ENCODE data around the gene ZNF445. TPM values are rescaled to one million over a fixed set of nuclear protein-coding genes. Genes with fewer than 3 reads are reported as not detected.
"Not testable (repeated sequence)": the region's sequence is repeated elsewhere in the genome, so short reads cannot be mapped to it uniquely, and the experiment has no call there.

ZNF445 gene
- total RNA-seq, 1 experiment from 2014 or later, result 19.0 TPM

DNA sequence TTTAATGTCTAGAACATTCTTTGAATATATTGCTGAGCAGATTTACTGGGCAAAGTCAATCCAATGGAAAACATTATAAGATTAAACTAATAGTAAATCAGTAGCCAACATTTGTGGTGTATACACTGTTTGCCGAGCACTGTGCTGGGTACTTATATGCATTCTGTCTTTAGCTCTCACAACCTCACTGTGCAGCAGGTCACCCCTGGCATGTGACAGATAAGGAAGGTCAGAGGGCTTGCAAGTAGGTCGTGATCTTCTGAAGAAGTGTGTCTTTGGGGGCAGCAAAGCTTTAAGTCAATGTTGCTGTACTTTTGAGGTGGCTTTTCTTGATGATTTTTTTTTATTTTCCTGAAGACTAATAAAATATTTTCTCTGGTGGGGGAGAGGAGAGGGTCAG, 76.7 kb downstream of the ZNF445 start:
- Mint-ChIP-seq H3K4me3 (ENCODE audit: unreplicated experiment) (no peak overlapping the region), H3K27me3 (ENCODE audit: insufficient read depth, unreplicated experiment) (no peaks in the 10 kb centered on the region), H3K36me3 (ENCODE audit: insufficient read depth, unreplicated experiment) (no peaks in the 10 kb centered on the region), H3K9me3 (ENCODE audit: unreplicated experiment) (no peaks in the 10 kb centered on the region), H3K27ac (ENCODE audit: unreplicated experiment) (no peak overlapping the region), H3K4me1 (ENCODE audit: low read depth, unreplicated experiment) (peaks cover 6% of the 10 kb centered on the region)
- H3K4me3 ChIP-seq (ENCODE audit: low read depth, low read length), result no peak overlapping the region
- no peaks in the 10 kb centered on the region; the same call in 1 of the 2 replicates for H3K36me3 ChIP-seq (ENCODE audit: control insufficient read depth, insufficient read depth, low read length)
- H3K9me3 ChIP-seq, result no peaks in the 10 kb centered on the region
- intact Hi-C loops (cut with micrococcal nuclease; ENCODE audit: unreplicated experiment), result loop anchor here (10.0 kb wide), 1 partner anchor 66 kb away; the partner anchor contains the start of gene TCAIM
- ChIA-PET POLR2A (interaction anchor here (1.3 kb wide), 1 partner anchor 63 kb away, joined by 3 read pairs; no protein-coding TSS in a partner anchor), CTCF (no interaction called here)
- TF ChIP-seq, protein P1, sequence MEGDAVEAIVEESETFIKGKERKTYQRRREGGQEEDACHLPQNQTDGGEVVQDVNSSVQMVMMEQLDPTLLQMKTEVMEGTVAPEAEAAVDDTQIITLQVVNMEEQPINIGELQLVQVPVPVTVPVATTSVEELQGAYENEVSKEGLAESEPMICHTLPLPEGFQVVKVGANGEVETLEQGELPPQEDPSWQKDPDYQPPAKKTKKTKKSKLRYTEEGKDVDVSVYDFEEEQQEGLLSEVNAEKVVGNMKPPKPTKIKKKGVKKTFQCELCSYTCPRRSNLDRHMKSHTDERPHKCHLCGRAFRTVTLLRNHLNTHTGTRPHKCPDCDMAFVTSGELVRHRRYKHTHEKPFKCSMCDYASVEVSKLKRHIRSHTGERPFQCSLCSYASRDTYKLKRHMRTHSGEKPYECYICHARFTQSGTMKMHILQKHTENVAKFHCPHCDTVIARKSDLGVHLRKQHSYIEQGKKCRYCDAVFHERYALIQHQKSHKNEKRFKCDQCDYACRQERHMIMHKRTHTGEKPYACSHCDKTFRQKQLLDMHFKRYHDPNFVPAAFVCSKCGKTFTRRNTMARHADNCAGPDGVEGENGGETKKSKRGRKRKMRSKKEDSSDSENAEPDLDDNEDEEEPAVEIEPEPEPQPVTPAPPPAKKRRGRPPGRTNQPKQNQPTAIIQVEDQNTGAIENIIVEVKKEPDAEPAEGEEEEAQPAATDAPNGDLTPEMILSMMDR (IDR thresholded peaks at IDR 0.05; ENCODE audit: insufficient read depth in 1 of 2, low read depth in 1 of 2, low read length in 1 of 2, severe bottlenecking in 1 of 2, unreplicated experiment in 1 of 2), result no peak
- H3K4me1 ChIP-seq, result peaks cover 9% of the 10 kb centered on the region
- no TSS peak for BruUV-seq (replicated peaks)
- DNase-seq, result peak in 1 of 2 experiments; percentile 18
- no peaks in the 10 kb centered on the region for H3K27me3 ChIP-seq (replicated peaks; ENCODE audit: control insufficient read depth, insufficient read depth, low read length)

DNA sequence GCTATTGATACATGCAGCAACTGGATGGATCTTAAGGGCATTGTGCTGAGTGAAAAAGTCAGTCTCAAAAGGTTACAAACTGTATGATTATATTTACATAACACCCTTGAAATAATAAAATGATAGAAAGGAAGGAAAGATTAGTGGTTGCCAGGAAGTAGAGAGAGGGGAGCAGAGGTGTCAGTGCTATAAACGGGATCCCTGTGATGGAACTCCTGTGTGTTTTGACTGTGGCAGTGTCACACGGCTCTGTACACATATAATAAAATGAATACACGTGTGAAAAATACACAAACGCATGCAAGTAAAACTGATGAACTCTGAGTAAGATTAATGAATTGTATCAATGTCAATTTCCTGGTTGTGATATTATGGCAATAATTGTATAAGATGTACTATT, 78.6 kb downstream of the ZNF445 start:
- H3K9me3 Mint-ChIP-seq (ENCODE audit: unreplicated experiment), result no peaks in the 10 kb centered on the region
- H3K9me3 ChIP-seq, result no peaks in the 10 kb centered on the region
- H3K27ac Mint-ChIP-seq (ENCODE audit: unreplicated experiment), result no peak overlapping the region
- intact Hi-C loops (cut with micrococcal nuclease; ENCODE audit: unreplicated experiment), result no loop called here
- no TSS peak for BruUV-seq (replicated peaks)
- no peaks in the 10 kb centered on the region for H3K27me3 Mint-ChIP-seq (ENCODE audit: insufficient read depth, unreplicated experiment)
- TF ChIP-seq, protein P1 (IDR thresholded peaks at IDR 0.05; ENCODE audit: insufficient read depth in 1 of 2, low read depth in 1 of 2, low read length in 1 of 2, severe bottlenecking in 1 of 2, unreplicated experiment in 1 of 2), result no peak
- no peak overlapping the region for H3K4me3 Mint-ChIP-seq (ENCODE audit: unreplicated experiment)
- ChIA-PET CTCF (no interaction called here), POLR2A (no interaction called here)
- H3K4me3 ChIP-seq (ENCODE audit: low read depth, low read length), result no peak overlapping the region
- DNase-seq, result no peak
- H3K27me3 ChIP-seq (replicated peaks; ENCODE audit: control insufficient read depth, insufficient read depth, low read length), result no peaks in the 10 kb centered on the region
- H3K4me1 Mint-ChIP-seq (ENCODE audit: low read depth, unreplicated experiment), result peaks cover 6% of the 10 kb centered on the region
- H3K4me1 ChIP-seq, result peaks cover 9% of the 10 kb centered on the region
- H3K36me3 Mint-ChIP-seq (ENCODE audit: insufficient read depth, unreplicated experiment), result no peaks in the 10 kb centered on the region
- H3K36me3 ChIP-seq (ENCODE audit: control insufficient read depth, insufficient read depth, low read length), result no peaks in the 10 kb centered on the region

DNA sequence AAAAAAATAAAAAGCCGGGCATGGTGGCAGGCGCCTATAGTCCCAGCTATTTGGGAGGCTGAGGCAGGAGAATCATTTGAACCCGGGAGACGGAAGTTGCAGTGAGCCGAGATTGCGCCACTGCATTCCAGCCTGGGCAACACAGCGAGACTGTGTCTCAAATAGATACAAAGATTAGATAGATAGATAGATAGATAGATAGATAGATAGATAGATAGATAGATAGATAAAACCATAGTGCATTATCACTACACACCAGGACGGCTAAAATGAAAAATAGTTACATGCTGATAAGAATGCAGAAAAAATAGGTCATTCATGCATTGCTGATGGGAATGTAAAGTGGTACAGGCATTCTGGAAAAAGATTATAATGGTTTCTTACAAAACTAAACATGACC, 79.2 kb downstream of the ZNF445 start:
- DNase-seq; POLR2A ChIA-PET; H3K4me3 Mint-ChIP-seq (ENCODE audit: unreplicated experiment): not testable (repeated sequence)

More for the DNA sequence above, 79.2 kb downstream of the ZNF445 start:
- H3K4me3 ChIP-seq (ENCODE audit: low read depth, low read length); H3K27me3 ChIP-seq (replicated peaks; ENCODE audit: control insufficient read depth, insufficient read depth, low read length); intact Hi-C loops (cut with micrococcal nuclease; ENCODE audit: unreplicated experiment); H3K36me3 Mint-ChIP-seq (ENCODE audit: insufficient read depth, unreplicated experiment); H3K9me3 Mint-ChIP-seq (ENCODE audit: unreplicated experiment); H3K27ac Mint-ChIP-seq (ENCODE audit: unreplicated experiment); BruUV-seq (replicated peaks); H3K9me3 ChIP-seq; H3K27me3 Mint-ChIP-seq (ENCODE audit: insufficient read depth, unreplicated experiment); CTCF ChIA-PET; H3K4me1 ChIP-seq; H3K36me3 ChIP-seq (ENCODE audit: control insufficient read depth, insufficient read depth, low read length); H3K4me1 Mint-ChIP-seq (ENCODE audit: low read depth, unreplicated experiment): not testable (repeated sequence)

Data from Caco-2 (cell line).